DMS79 treated with DMSO at 0.1 percent for 48 hours (cell line): ENCODE data around the gene VWF.

Experiments
- DNase-seq: peaks from one replicate; lab custom pipeline; 2025; lab: John Stamatoyannopoulos, UW

The VWF gene

GRCh38 chr12:5912011-5912410 lies 212.5 kb downstream of the VWF start:
- DNase-seq: no peak

GRCh38 chr12:5910790-5911548 lies 213.5 kb downstream of the VWF start:
- DNase-seq: no peak

GRCh38 chr12:5909560-5909959 lies 214.9 kb downstream of the VWF start:
- DNase-seq: no peak

- DNase-seq: no peak
These were observed 216.2 kb downstream of the VWF start for GRCh38 chr12:5908251-5908650.

GRCh38 chr12:5907807-5908206 lies 216.7 kb downstream of the VWF start:
- DNase-seq: no peak

GRCh38 chr12:5905757-5906156 lies 218.7 kb downstream of the VWF start:
- DNase-seq: no peak

- no peak for DNase-seq
These were observed 219.5 kb downstream of the VWF start for GRCh38 chr12:5904969-5905368.

GRCh38 chr12:5904441-5904840 lies 220.0 kb downstream of the VWF start:
- no peak for DNase-seq

DNA sequence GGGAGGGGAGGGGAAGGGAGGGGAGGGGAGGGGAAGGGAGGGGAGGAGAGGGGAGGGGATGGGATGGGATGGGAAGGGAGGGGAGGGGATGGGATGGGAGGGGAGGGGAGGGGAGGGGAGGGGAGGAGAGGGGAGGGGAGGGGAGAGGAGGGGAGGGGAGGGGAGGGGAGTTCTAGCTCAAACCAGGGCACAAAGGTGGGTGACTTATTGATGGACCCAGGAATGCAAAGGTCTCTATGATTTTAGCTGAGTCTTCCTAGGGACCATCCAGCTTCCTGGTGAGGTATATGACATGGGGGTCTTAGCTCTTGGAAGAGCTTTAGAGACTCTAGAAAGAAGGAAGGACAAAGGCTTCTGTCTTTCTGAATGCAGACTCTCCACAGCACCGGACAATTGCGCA lies 221.7 kb downstream of the VWF start:
- DNase-seq: no peak

GRCh38 chr12:5901416-5901815 lies 223.1 kb downstream of the VWF start:
- DNase-seq: no peak

DNA sequence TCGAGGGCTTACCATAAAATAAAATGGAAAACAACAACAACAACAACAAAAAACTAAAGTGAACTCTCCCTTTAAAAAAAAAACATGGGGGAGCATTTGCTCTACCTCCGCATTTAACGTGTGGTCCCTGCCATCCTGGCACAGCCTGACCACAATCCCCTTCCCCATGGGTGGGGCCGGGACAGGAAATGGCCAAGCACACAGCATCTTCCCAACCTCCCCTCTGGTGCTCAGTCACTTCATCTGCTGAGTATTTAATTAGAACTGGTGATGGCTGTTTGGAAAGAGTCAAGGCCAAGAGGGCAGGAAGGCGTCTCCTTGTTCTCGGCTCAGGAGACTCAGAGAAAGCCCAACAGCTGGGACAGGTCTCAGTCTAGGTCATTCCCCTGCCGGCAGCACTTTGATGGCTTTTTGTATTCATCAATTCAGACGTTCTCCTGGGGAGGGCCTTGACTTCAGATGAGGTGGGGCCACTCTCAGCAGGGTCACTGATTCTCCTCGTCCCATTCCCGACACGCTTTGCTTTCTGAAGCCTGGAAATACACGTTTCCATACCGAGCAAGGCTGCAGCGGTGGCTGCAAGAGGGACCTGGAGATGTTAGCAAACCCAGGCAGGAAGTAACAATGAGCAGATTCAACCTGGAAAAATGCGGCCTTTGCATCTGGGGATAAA lies 223.8 kb downstream of the VWF start:
- no peak for DNase-seq

DNA sequence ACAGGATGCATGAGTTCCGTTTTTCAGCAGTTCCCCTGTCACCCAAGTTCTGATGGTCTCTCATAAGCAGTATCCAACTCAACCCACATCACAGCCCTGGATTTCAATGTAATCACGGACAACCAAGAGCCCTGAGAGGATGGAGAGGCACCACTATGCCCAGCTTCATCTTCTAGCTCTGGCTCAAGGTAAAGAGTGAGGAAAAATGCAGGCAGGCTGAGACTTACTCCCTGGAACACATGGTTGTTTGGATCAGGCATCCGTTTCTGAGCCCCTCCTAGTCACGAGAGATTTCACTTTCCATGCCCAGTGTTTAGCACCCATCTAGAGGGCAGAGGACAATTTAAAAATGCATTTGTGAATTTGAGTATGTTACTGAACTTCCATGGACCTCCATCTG lies 224.4 kb downstream of the VWF start:
- no peak for DNase-seq

DNA sequence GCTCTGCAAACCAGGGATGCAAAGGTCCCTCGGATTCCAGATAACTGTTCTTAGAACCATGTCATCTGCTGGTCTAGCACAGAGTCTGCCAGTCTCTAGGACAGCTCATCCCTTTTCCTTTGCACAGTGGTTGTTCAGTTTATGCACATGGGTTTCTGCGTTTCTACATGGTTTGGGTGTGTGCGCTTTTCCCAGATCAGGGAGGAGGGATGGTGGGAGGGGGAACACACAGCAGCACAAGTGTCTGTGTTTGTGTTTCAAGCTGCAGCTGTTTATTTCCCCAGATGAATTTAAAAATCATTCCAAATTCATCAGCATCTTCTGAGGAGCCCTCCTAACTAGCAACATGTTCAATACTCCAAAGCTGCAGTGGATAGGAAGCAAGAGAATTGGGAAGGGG lies 224.8 kb downstream of the VWF start:
- no peak for DNase-seq

DNA sequence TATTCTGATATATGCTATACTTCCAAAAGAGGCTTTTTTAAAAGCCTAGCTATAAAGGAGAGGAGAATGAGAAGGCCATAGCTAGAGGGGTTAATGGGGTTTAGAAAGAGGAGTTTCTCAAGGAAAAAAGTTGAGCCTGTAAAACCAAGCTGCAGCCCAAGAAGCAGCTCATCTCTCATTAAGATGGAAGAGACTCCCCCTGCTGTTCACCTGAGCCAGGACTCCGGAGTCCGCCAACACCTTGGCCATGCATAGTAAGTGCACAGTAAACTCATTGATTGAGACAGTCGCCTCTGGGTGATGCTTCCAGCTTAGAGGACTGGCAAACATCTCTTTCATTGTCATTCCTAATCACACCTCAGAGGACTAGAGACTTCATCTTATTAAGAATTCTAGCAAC lies 225.6 kb downstream of the VWF start:
- no peak for DNase-seq
